SIG-M5 treated with dmso at 0.1 percent for 504 hours (cell line): ENCODE data around the gene ATXN1.
"Not testable (repeated sequence)": the region's sequence is repeated elsewhere in the genome, so short reads cannot be mapped to it uniquely, and the experiment has no call there.

ENCODE experiments used
- DNase-seq: peaks from one replicate; lab custom pipeline; 2025; ENCODE audit not compliant: unreplicated experiment; lab: John Stamatoyannopoulos, UW

The ATXN1 gene

DNA sequence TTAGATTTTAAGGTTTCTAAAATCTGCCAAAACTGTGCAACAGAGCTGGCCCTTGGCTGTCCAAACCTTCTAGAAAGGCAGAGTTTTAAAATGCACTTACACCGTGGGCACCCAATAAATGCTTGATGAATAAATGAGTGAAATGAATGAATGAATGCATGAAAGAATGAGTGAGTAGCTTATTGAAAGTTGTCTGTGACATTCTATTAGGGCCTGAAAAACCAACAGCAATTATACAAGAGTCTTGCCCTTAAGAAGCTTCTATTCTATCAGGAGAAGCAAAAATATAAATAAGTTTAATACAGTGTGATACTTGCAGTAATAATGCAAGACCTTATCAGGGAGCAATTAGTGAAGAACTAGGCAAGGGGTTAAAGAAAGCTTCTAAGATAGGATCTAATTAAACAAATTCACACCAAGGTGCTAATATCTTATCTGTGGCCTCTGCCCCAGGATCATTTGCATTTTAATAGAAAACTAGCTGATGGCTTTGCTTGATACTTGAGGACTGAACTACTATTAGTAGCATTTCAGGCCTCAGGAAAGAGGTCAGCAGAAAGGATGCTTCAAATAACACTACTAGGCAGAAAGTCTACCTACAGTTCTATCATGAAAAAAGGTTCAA is 292.2 kb downstream of the ATXN1 start:
- no peak for DNase-seq

DNA sequence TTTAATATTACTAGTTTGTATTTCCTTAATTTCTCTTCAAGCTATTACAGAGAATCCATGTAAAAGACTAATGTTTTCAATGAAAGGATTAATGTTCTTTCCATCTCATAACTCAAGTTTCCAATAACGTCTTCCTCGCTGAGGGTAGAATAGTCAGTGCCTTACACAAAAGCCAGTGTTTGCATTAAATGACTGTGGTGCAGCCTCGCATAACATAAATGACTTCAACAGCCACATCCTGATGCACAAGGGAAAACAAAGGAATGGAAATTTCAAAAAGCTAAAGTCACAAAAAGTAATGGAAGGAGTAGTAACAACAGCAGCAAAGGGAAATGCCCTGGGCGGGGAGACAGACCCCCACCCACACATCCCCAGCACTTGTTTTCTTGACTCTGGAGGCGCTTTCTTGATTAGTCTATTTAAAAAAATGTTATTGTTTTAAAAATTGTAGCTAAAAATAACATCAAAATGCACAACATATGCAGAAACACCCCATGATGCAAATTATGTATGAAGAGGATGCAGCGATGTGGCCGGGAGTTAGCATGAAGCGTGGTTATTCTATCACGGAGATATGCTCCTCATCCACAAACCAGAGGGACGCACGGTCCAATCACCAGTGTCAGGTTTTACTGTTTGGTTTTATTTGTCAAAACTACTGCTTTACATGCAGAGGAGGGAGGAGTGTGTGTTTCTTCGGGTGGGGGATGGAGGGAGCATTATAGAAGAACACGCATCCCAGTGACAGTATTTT is 294.3 kb downstream of the ATXN1 start:
- no peak for DNase-seq

DNA sequence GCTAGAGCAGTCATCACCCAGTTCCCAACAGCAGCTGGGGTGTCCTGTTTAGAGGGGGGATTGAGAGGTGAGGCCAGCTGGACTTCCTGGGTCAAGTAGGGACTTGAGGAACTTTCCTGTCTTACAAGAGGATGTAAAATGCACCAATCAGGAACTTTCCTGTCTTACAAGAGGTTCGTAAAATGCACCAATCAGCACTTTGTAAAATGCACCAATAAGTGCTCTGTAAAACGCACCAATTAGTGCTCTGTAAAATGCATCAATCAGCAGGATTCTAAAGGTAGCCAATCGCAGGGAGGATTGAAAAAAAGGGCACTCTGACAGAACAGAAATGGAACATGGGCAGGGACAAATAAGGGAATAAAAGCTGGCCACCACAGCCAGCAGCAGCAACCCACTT is 297.2 kb downstream of the ATXN1 start:
- no peak for DNase-seq

DNA sequence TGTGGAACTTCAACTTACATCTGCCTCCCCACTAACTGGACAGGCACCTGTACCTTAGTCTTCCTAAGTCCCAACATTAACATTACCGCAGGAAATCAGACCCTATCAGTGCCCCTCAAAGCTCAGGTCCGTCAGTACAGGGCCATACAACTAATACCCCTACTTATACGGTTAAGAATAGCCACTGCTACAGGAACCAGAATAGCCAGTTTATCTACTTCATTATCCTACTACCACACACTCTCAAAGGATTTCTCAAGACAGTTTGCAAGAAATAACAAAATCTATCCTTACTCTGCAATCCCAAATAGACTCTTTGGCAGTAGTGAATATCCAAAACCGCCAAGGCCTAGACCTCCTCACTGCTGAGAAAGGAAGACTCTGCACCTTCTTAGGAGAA is 298.0 kb downstream of the ATXN1 start:
- DNase-seq = not testable (repeated sequence)

- DNase-seq = no peak
Measured at GRCh38 chr6:16461491-16461890, 299.8 kb downstream of the ATXN1 start.

- DNase-seq = not testable (repeated sequence)
Measured at GRCh38 chr6:16459472-16459871, 301.8 kb downstream of the ATXN1 start.

GRCh38 chr6:16452348-16452747 is 308.9 kb downstream of the ATXN1 start:
- no peak for DNase-seq

- DNase-seq = no peak
Measured at GRCh38 chr6:16450821-16451220, 310.4 kb downstream of the ATXN1 start.

GRCh38 chr6:16450285-16450684 is 311.0 kb downstream of the ATXN1 start:
- DNase-seq = no peak

DNA sequence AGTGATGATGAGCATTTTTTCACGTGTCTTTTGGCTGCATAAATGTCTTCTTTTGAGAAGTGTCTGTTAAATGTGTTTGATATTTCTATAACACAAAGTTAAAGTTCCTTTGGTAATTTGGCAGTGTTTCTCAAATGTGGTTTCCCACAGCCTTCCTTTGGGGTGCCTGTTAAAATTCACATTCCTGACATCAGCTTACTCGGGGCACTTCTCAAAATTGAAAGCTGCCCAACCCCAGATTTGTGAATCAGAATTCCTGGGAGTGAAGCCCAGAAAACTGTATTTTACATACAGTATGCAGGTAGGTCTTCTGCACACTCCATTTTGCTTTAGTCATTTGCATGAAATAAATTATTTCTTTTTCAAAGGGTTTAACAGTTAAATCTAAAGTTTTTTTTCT is 315.0 kb downstream of the ATXN1 start:
- DNase-seq = no peak

- no peak for DNase-seq
Measured at GRCh38 chr6:16442031-16442430, 319.2 kb downstream of the ATXN1 start.

- DNase-seq = no peak
Measured at GRCh38 chr6:16441262-16441661, 320.0 kb downstream of the ATXN1 start.

DNA sequence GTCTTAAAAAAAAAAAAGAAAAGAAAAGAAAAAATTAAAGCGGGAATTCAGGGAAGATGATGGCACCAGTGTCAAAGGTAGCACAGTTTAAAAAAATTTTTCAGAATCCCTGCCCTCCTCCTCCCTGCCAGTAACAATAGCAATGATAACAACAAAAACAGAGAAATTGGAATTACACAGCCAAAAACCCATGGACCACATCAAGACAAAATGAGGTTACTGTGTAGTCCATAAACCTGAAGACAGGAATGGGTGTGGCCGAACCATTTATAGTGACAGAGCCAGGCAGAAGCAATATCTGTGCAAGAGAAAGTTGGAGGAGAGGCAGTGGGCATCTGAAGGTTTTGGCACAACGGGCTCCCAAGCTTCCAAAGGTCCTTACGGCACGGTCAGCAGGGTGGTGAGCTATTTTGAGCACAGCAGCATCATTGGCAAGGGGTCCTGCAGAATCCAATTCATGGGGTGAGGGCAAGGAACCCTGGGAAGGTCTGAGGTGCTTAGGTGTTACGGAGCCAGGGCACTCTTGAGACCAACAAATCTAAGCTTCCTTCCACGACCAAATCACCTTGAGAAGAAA is 320.5 kb downstream of the ATXN1 start:
- no peak for DNase-seq

- DNase-seq = no peak
Measured at GRCh38 chr6:16438718-16439591, 322.3 kb downstream of the ATXN1 start.

DNA sequence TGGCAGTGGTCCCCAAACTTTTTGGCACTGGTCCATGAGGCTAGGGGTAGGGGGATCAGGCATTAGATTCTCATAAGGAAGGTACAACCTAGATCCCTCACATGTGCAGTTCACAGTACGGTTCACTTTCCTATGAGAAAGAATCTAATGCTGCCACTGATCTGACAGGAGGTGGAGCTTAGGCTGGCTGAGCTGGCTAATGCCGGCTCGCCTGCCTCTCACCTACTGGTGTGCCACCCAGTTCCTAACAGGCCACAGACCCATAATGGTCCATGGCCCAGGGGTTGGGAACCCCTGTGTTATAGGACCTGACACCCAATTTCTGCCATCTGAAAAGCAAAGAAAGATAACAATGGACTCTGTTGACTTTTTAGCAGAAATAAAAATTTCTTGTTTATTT is 323.3 kb downstream of the ATXN1 start:
- no peak for DNase-seq

DNA sequence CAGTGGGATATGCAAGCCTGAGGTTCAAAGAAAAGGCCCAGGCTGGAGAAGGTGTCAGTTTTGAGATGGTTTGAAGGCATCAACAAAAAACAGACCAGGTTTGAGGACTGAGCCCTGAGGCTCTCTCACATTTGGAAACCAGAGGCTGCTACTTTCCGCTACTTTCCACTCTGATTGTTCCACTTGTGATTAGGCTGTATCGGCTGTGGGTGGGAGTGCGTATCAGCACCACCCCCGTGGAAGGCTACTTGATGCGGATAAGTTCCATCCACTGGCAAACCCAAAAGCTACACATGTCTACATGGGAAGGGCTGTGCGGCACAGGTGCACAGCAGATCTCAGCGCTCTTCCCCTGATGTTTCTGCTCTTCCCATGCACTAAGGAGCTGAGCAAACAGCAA is 324.2 kb downstream of the ATXN1 start:
- no peak for DNase-seq

- DNase-seq = no peak
Measured at GRCh38 chr6:16436550-16436949, 324.7 kb downstream of the ATXN1 start.

- DNase-seq = no peak
Measured at GRCh38 chr6:16434885-16435284, 326.4 kb downstream of the ATXN1 start.

- no peak for DNase-seq
Measured at GRCh38 chr6:16433338-16433890, 327.8 kb downstream of the ATXN1 start.

- no peak for DNase-seq
Measured at GRCh38 chr6:16432075-16433032, 328.9 kb downstream of the ATXN1 start.
